Astrocyte of the hippocampus (primary cell): ENCODE results near the gene PPP1R12C.

Experiments used
- DNase-seq: peaks from one replicate; pipeline ENCODE4 v3.0.0; 2011; ENCODE audit warnings: low read depth, low spot score

PPP1R12C gene

GRCh38 chr19:55046975-55047622 is 70.3 kb downstream of the PPP1R12C start:
- no peak for DNase-seq

- no peak for DNase-seq
These were observed 72.4 kb downstream of the PPP1R12C start for GRCh38 chr19:55044771-55045716.

- DNase-seq = no peak
These were observed 73.2 kb downstream of the PPP1R12C start for GRCh38 chr19:55044286-55044685.

DNA sequence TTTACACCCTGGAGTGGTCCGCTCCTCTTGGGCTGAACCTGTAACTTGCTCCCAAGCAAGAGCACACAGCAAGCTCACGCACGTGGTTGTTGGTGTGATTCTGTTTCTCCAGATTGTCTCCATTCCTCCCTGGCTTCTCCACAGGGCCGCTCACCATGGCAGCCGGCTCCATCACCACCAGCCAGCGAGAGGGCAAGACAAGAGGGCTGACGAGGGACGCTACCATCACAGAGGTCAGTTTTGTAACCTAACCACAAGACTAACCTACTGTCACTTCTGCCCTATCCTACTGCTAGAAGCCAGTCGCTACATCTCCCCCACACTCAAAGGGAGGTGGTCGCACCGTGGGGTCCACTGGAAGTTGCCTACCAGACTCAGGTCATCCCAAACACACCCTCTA is 74.7 kb downstream of the PPP1R12C start:
- no peak for DNase-seq

- no peak for DNase-seq
These were observed 75.1 kb downstream of the PPP1R12C start for GRCh38 chr19:55042344-55042678.

- DNase-seq = no peak
These were observed 75.7 kb downstream of the PPP1R12C start for GRCh38 chr19:55041627-55042343.

GRCh38 chr19:55041244-55041626 is 76.2 kb downstream of the PPP1R12C start:
- DNase-seq = no peak
